OCI-LY3 (cell line): Measurements from ENCODE around the gene IL13.

Source experiments
- H2AFZ ChIP-seq: fragments of 200-600, 300-600 bp; shearing (Covaris generic); 2 replicates; pipeline ENCODE4 v1.6.0; 2014; ENCODE audit warnings: antibody characterized with exemption, low read depth, low read length
- H3K27ac ChIP-seq: fragments of 200-600, 300-600 bp; sonication (generic); 2 replicates; pipeline ENCODE4 v1.5.1; 2014; ENCODE audit warnings: mild to moderate bottlenecking, low read length, moderate library complexity, mixed read lengths
- H3K27me3 ChIP-seq: fragments of 200-600, 300-600 bp; sonication (generic); 2 replicates; pipeline ENCODE4 v1.6.1; 2014; ENCODE audit warnings: low read depth, low read length, mixed read lengths
- H3K36me3 ChIP-seq: fragments of 200-600, 300-600 bp; sonication (generic); replicated peaks from 2 replicates; pipeline ENCODE3; 2014; ENCODE audit warnings: low read depth, low read length, mixed read lengths
- H3K4me1 ChIP-seq: fragments of 300-600, 200-600 bp; sonication (generic); 2 replicates; pipeline ENCODE4 v1.6.1; 2014; ENCODE audit warnings: low read length, mixed read lengths
- H3K4me2 ChIP-seq: fragments of 200-600, 300-600 bp; sonication (generic); 2 replicates; pipeline ENCODE4 v1.6.1; 2014; ENCODE audit warnings: low read length, mixed read lengths
- H3K4me3 ChIP-seq: fragments of 300-600, 200-600 bp; sonication (generic); 2 replicates; pipeline ENCODE4 v1.5.1; 2014; ENCODE audit warnings: antibody characterized with exemption, mild to moderate bottlenecking, low read length, moderate library complexity
- H3K79me2 ChIP-seq: fragments of 300-600, 200-600 bp; shearing (Covaris generic); 2 replicates; pipeline ENCODE4 v1.6.1; 2014; ENCODE audit warnings: mild to moderate bottlenecking, low read length, mixed read lengths
- H3K9ac ChIP-seq: fragments of 300-600, 200-600 bp; shearing (Covaris generic); 2 replicates; pipeline ENCODE4 v1.6.0; 2014; ENCODE audit warnings: mild to moderate bottlenecking, low read length, moderate library complexity
- H3K9me3 ChIP-seq: fragments of 200-600, 300-600 bp; shearing (Covaris generic); 2 replicates; pipeline ENCODE4 v1.6.1; 2014; ENCODE audit warnings: low read length, mixed read lengths; ENCODE audit not compliant: insufficient read depth
- H4K20me1 ChIP-seq: fragments of 200-600, 300-600 bp; sonication (generic); 2 replicates; pipeline ENCODE4 v1.6.1; 2016; ENCODE audit warnings: low read length, mixed read lengths; ENCODE audit not compliant: insufficient read depth
- EZH2phosphoT487 ChIP-seq: fragments of 200-600 bp; shearing (Covaris generic); IDR thresholded peaks from 2 replicates; pipeline ENCODE4 v1.6.1; 2018; ENCODE audit warnings: antibody characterized with exemption, mixed run types, low read depth
- TF ChIP-seq, protein P1 (sequence below): fragments of 200-600, 300-600 bp; sonication (generic); IDR thresholded peaks from 2 replicates; pipeline ENCODE4 v1.5.1; 2014; ENCODE audit warnings: antibody characterized with exemption, low read length, low read depth

Gene IL13

DNA sequence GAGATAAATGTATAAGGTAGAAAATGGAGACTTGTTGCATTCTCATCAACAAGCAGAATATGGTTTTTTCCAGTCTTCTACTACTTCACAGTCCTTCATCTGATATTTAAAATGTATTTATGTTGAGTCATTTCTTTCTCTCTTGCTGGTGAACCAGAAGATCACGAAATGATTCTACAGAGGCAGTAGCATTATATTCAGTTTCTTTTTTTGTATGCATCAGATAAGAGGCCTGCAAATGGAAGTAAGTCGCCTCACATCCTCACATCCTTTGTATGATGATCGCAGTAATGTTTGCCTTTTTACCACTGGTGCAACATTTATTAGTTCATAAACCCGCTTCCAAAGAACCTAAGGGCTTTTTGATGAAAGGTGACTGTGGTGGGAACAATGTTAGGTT lies 22.1 kb upstream of the IL13 start:
- peak overlapping the region; percentile 22 for H3K4me3 ChIP-seq
- H3K9me3 ChIP-seq = no peaks in the 10 kb centered on the region
- no peaks in the 10 kb centered on the region for H3K79me2 ChIP-seq
- peaks cover 43% of the 10 kb centered on the region for H3K36me3 ChIP-seq
- H3K4me2 ChIP-seq = peak overlapping the region; percentile 62
- H3K4me1 ChIP-seq = peaks cover 19% of the 10 kb centered on the region
- TF ChIP-seq, protein P1, sequence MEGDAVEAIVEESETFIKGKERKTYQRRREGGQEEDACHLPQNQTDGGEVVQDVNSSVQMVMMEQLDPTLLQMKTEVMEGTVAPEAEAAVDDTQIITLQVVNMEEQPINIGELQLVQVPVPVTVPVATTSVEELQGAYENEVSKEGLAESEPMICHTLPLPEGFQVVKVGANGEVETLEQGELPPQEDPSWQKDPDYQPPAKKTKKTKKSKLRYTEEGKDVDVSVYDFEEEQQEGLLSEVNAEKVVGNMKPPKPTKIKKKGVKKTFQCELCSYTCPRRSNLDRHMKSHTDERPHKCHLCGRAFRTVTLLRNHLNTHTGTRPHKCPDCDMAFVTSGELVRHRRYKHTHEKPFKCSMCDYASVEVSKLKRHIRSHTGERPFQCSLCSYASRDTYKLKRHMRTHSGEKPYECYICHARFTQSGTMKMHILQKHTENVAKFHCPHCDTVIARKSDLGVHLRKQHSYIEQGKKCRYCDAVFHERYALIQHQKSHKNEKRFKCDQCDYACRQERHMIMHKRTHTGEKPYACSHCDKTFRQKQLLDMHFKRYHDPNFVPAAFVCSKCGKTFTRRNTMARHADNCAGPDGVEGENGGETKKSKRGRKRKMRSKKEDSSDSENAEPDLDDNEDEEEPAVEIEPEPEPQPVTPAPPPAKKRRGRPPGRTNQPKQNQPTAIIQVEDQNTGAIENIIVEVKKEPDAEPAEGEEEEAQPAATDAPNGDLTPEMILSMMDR = no peak
- no peak for TF ChIP-seq EZH2phosphoT487
- H3K27ac ChIP-seq = no peak overlapping the region
- no peak overlapping the region for H3K9ac ChIP-seq
- no peaks in the 10 kb centered on the region for H3K27me3 ChIP-seq
- peaks cover 18% of the 10 kb centered on the region for H4K20me1 ChIP-seq
- H2AFZ ChIP-seq = no peak overlapping the region

DNA sequence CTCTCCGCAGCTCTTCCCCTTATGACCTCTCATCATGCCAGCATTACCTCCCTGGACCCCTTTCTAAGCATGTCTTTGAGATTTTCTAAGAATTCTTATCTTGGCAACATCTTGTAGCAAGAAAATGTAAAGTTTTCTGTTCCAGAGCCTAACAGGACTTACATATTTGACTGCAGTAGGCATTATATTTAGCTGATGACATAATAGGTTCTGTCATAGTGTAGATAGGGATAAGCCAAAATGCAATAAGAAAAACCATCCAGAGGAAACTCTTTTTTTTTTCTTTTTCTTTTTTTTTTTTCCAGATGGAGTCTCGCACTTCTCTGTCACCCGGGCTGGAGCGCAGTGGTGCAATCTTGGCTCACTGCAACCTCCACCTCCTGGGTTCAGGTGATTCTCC lies 20.7 kb upstream of the IL13 start:
- Histone ChIP-seq H3K27ac (no peak overlapping the region), H3K9me3 (no peaks in the 10 kb centered on the region), H3K79me2 (no peaks in the 10 kb centered on the region), H4K20me1 (peaks cover 16% of the 10 kb centered on the region), H3K4me1 (peaks cover 19% of the 10 kb centered on the region), H3K9ac (no peak overlapping the region), H3K4me2 (no peak overlapping the region), H3K27me3 (no peaks in the 10 kb centered on the region), H3K4me3 (no peak overlapping the region), H2AFZ (no peak overlapping the region), H3K36me3 (peaks cover 49% of the 10 kb centered on the region)
- TF ChIP-seq, protein P1 = no peak
- TF ChIP-seq EZH2phosphoT487 = no peak

DNA sequence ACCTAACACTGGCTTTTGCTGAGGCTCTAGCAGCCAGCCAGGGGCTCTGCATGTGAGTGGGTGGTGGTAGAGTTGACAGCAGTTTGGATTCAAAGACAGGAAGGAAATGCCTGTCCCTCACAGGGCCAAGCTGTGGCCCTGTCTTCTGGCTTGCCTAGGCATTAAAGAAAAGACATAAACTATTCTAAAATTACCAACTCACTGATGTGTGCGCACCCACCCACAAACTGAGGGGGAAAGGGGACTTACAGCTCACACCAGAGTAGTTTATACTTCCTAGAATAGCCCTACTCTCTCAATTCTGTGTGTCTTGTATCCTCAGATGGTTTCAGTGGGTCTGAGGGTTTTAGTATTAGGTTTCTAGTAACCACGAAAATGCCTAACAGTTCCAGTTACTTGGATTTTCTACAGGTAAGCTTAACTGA lies 18.3 kb upstream of the IL13 start:
- Histone ChIP-seq H3K9ac (no peak overlapping the region), H3K4me1 (peaks cover 19% of the 10 kb centered on the region), H3K4me2 (no peak overlapping the region), H4K20me1 (peaks cover 15% of the 10 kb centered on the region; the same call in 1 of the 2 replicates), H3K27ac (no peak overlapping the region), H2AFZ (no peak overlapping the region), H3K9me3 (no peaks in the 10 kb centered on the region), H3K36me3 (peaks cover 50% of the 10 kb centered on the region), H3K27me3 (no peaks in the 10 kb centered on the region), H3K4me3 (no peak overlapping the region), H3K79me2 (no peaks in the 10 kb centered on the region)
- no peak for TF ChIP-seq EZH2phosphoT487
- TF ChIP-seq, protein P1 = no peak

DNA sequence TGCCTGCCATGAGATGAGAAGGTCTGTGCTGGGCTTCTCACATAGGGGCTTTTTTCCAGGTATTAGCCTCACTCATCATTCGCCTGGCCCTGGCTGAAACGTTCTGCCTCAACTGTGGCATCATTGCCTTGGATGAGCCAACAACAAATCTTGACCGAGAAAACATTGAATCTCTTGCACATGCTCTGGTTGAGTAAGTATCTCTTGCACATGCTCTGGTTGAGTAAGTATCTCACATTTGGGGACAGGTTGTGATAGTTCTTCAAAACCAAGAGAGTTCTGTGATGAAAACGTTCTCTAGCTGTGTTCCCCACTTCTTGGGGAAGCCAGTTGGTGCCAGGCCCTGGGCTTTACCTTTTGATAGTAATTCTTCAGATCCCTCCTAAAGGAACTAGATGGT lies 17.4 kb upstream of the IL13 start:
- H3K4me1 ChIP-seq = peaks cover 10% of the 10 kb centered on the region
- no peaks in the 10 kb centered on the region for H3K9me3 ChIP-seq
- no peak overlapping the region for H3K27ac ChIP-seq
- no peak overlapping the region for H3K9ac ChIP-seq
- H2AFZ ChIP-seq = no peak overlapping the region
- no peak overlapping the region for H3K4me3 ChIP-seq
- H4K20me1 ChIP-seq = peaks cover 8% of the 10 kb centered on the region; the same call in 1 of the 2 replicates
- peaks cover 55% of the 10 kb centered on the region for H3K36me3 ChIP-seq
- H3K27me3 ChIP-seq = no peaks in the 10 kb centered on the region
- H3K4me2 ChIP-seq = no peak overlapping the region
- no peaks in the 10 kb centered on the region for H3K79me2 ChIP-seq
- TF ChIP-seq EZH2phosphoT487 = no peak
- TF ChIP-seq, protein P1 = no peak
